ENCODE results near the gene NGF. TPM values are rescaled to one million over a fixed set of nuclear protein-coding genes. Genes with fewer than 3 reads are reported as not detected.

Gene NGF
- polyA plus RNA-seq, 1 experiment, result 6.7 TPM

GRCh38 chr1:115286431-115287205, 51.4 kb downstream of the NGF start:
- Histone ChIP-seq H3K27ac (ENCODE audit: low read depth, low read length) (no peak overlapping the region), H3K27me3 (ENCODE audit: control insufficient read depth, insufficient read depth, low read length) (no peaks in the 10 kb centered on the region), H3K4me3 (ENCODE audit: low read depth, low read length) (no peak overlapping the region), H3K9me3 (ENCODE audit: control insufficient read depth, insufficient read depth, low read length) (peaks cover 2% of the 10 kb centered on the region; the same call in 1 of the 2 replicates)
- ChIA-PET POLR2A (interaction anchor here (1.1 kb wide), 1 partner anchor 16 kb away, joined by 3 read pairs; no protein-coding TSS in a partner anchor), CTCF (no interaction called here)
- TF ChIP-seq CTCF (IDR thresholded peaks at IDR 0.05; ENCODE audit: low read depth, low read length), result no peak
- no peak for DNase-seq (ENCODE audit: low read depth, low spot score)

- ChIA-PET POLR2A (no interaction called here), CTCF (interaction anchor here (1.3 kb wide), 1 partner anchor 9 kb away, joined by 5 read pairs; no protein-coding TSS in a partner anchor)
- no peaks in the 10 kb centered on the region for H3K27me3 ChIP-seq (ENCODE audit: control insufficient read depth, insufficient read depth, low read length)
- H3K4me3 ChIP-seq (ENCODE audit: low read depth, low read length), result no peak overlapping the region
- no peak overlapping the region for H3K27ac ChIP-seq (ENCODE audit: low read depth, low read length)
- no peak for DNase-seq (ENCODE audit: low read depth, low spot score)
- no peak for TF ChIP-seq CTCF (IDR thresholded peaks at IDR 0.05; ENCODE audit: low read depth, low read length)
- H3K9me3 ChIP-seq (ENCODE audit: control insufficient read depth, insufficient read depth, low read length), result peaks cover 2% of the 10 kb centered on the region; the same call in 1 of the 2 replicates
These were observed 53.8 kb downstream of the NGF start for GRCh38 chr1:115284209-115284608.

GRCh38 chr1:115283681-115284146, 54.3 kb downstream of the NGF start:
- DNase-seq (ENCODE audit: low read depth, low spot score), result no peak
- Histone ChIP-seq H3K27me3 (ENCODE audit: control insufficient read depth, insufficient read depth, low read length) (no peaks in the 10 kb centered on the region), H3K27ac (ENCODE audit: low read depth, low read length) (no peak overlapping the region), H3K9me3 (ENCODE audit: control insufficient read depth, insufficient read depth, low read length) (peaks cover 2% of the 10 kb centered on the region; the same call in 1 of the 2 replicates), H3K4me3 (ENCODE audit: low read depth, low read length) (no peak overlapping the region)
- POLR2A ChIA-PET, result no interaction called here
- CTCF ChIA-PET, result interaction anchor here (1.3 kb wide), 1 partner anchor 8 kb away, joined by 5 read pairs; no protein-coding TSS in a partner anchor
- TF ChIP-seq CTCF (IDR thresholded peaks at IDR 0.05; ENCODE audit: low read depth, low read length), result no peak

GRCh38 chr1:115283249-115283648, 54.8 kb downstream of the NGF start:
- Histone ChIP-seq H3K4me3 (ENCODE audit: low read depth, low read length) (no peak overlapping the region), H3K27ac (ENCODE audit: low read depth, low read length) (no peak overlapping the region), H3K9me3 (ENCODE audit: control insufficient read depth, insufficient read depth, low read length) (peaks cover 2% of the 10 kb centered on the region; the same call in 1 of the 2 replicates), H3K27me3 (ENCODE audit: control insufficient read depth, insufficient read depth, low read length) (no peaks in the 10 kb centered on the region)
- CTCF ChIA-PET, result no interaction called here
- TF ChIP-seq CTCF (IDR thresholded peaks at IDR 0.05; ENCODE audit: low read depth, low read length), result no peak
- POLR2A ChIA-PET, result no interaction called here
- no peak for DNase-seq (ENCODE audit: low read depth, low spot score)

GRCh38 chr1:115282807-115283208, 55.2 kb downstream of the NGF start:
- H3K4me3 ChIP-seq (ENCODE audit: low read depth, low read length), result no peak overlapping the region
- DNase-seq (ENCODE audit: low read depth, low spot score), result no peak
- CTCF ChIA-PET, result no interaction called here
- H3K9me3 ChIP-seq (ENCODE audit: control insufficient read depth, insufficient read depth, low read length), result peaks cover 2% of the 10 kb centered on the region; the same call in 1 of the 2 replicates
- H3K27ac ChIP-seq (ENCODE audit: low read depth, low read length), result no peak overlapping the region
- POLR2A ChIA-PET, result no interaction called here
- H3K27me3 ChIP-seq (ENCODE audit: control insufficient read depth, insufficient read depth, low read length), result no peaks in the 10 kb centered on the region
- TF ChIP-seq CTCF (IDR thresholded peaks at IDR 0.05; ENCODE audit: low read depth, low read length), result no peak

Measured in AG04450 (cell line).